Mammary epithelial cell (primary cell): ENCODE results near the gene ECT2L.

Experiments used
- CTCF ChIP-seq, 2 donors: IDR thresholded peaks in 1 of 2; conservative IDR thresholded peaks in 1 of 2; 2 replicates each; pipeline ENCODE4 v1.5.1; 2011 to 2012; ENCODE audit warnings: inconsistent platforms in 2 of 2, low read length in 2 of 2, mild to moderate bottlenecking in 2 of 2, control low read depth in 1 of 2, low read depth in 1 of 2; ENCODE audit not compliant: insufficient read depth in 1 of 2; ENCODE audit errors: extremely low read depth in 1 of 2
- EZH2 ChIP-seq: IDR thresholded peaks from 2 replicates; pipeline ENCODE4 v1.6.1; 2012; ENCODE audit warnings: low read length, inconsistent platforms, borderline replicate concordance

DNA sequence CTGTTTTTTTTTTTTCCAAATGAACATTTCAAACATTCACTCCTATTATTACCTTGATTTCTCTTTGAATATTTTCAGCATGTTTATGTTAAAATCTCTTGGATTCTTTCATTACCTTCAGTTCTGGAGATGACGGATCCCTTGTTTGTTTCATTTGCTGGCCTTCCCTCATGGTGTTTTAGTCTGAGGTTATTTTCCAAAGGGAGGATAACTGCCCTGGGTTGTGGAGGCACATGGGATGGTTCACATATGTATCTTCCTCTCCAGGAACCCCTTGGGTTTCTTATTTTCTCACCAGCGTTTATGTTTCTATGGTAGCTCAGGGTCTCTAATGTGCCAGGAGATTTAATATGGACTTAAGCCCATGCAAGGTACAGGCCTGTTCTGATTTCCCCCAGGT lies 36.3 kb downstream of the ECT2L start:
- TF ChIP-seq CTCF (conservative IDR thresholded peaks at IDR 0.05 in 1 of 2, IDR thresholded peaks at IDR 0.05 in 1 of 2; ENCODE audit: extremely low read depth in 1 of 2, insufficient read depth in 1 of 2, low read depth in 1 of 2, low read length in 2 of 2) (no peak), EZH2 (no peak)
